ENCODE measurements around the gene MARK4.

MARK4 gene

GRCh38 chr19:45295873-45296272, 44.8 kb downstream of the MARK4 start:
- no peak overlapping the region for H3K4me3 ChIP-seq (ENCODE audit: low read length)
- DNase-seq (ENCODE audit: low read depth), result no peak
- TF ChIP-seq, protein P1, sequence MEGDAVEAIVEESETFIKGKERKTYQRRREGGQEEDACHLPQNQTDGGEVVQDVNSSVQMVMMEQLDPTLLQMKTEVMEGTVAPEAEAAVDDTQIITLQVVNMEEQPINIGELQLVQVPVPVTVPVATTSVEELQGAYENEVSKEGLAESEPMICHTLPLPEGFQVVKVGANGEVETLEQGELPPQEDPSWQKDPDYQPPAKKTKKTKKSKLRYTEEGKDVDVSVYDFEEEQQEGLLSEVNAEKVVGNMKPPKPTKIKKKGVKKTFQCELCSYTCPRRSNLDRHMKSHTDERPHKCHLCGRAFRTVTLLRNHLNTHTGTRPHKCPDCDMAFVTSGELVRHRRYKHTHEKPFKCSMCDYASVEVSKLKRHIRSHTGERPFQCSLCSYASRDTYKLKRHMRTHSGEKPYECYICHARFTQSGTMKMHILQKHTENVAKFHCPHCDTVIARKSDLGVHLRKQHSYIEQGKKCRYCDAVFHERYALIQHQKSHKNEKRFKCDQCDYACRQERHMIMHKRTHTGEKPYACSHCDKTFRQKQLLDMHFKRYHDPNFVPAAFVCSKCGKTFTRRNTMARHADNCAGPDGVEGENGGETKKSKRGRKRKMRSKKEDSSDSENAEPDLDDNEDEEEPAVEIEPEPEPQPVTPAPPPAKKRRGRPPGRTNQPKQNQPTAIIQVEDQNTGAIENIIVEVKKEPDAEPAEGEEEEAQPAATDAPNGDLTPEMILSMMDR (conservative IDR thresholded peaks at IDR 0.05; ENCODE audit: low read depth, low read length), result no peak

GRCh38 chr19:45296355-45296754, 45.3 kb downstream of the MARK4 start:
- TF ChIP-seq, protein P1 (conservative IDR thresholded peaks at IDR 0.05; ENCODE audit: low read depth, low read length), result no peak
- DNase-seq (ENCODE audit: low read depth), result no peak
- H3K4me3 ChIP-seq (ENCODE audit: low read length), result no peak overlapping the region

- TF ChIP-seq, protein P1 (conservative IDR thresholded peaks at IDR 0.05; ENCODE audit: low read depth, low read length), result no peak
- H3K4me3 ChIP-seq (ENCODE audit: low read length), result no peak overlapping the region
- DNase-seq (ENCODE audit: low read depth), result no peak
Measured at GRCh38 chr19:45297674-45298073, 46.6 kb downstream of the MARK4 start.

DNA sequence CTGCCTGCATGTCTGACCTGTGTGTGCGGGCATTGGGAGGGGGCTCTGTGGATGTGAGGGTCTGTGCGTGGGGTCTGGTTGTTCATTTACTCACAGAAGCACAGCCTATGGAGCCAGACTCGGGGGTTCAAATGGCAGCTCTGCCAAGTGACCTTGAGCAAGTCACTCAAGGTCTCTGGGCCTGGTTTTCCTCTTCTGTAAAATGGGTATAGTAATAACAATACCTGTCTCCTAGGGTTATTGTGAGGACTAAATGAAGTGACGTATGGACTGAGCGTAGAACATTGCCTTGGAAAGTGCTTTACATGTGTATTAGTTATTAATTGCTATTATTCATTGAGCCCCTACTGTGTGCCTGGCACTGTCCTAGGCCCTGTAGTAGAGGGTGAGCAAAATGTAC, 47.2 kb downstream of the MARK4 start:
- TF ChIP-seq, protein P1 (conservative IDR thresholded peaks at IDR 0.05; ENCODE audit: low read depth, low read length), result no peak
- no peak for DNase-seq (ENCODE audit: low read depth)
- H3K4me3 ChIP-seq (ENCODE audit: low read length), result no peak overlapping the region

DNA sequence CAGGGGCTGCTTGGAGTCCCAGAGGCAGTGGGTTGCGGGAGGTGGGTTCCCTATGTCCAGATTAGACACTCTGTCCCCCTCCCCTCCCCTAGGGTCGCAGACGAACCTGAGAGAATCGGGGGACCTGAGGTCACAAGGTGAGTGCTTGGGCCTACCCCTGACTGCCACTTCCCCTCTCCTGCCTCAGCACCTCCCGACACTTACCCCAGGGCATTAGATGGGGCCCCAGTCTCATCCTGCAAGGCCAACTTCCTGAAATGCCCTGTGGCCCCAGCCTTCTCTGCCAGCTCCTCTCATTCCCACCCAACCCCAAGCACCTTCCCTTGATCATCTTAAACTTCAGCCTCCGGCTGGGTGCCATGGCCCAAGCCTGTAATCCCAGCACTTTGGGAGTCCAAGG, 48.6 kb downstream of the MARK4 start:
- no peak for DNase-seq (ENCODE audit: low read depth)
- TF ChIP-seq, protein P1 (conservative IDR thresholded peaks at IDR 0.05; ENCODE audit: low read depth, low read length), result no peak

GRCh38 chr19:45302416-45302815, 51.3 kb downstream of the MARK4 start:
- TF ChIP-seq, protein P1 (conservative IDR thresholded peaks at IDR 0.05; ENCODE audit: low read depth, low read length), result no peak
- no peak overlapping the region for H3K4me3 ChIP-seq (ENCODE audit: low read length)
- no peak for DNase-seq (ENCODE audit: low read depth)

More for the DNA sequence above, 48.6 kb downstream of the MARK4 start:
- H3K4me3 ChIP-seq (ENCODE audit: low read length), result no peak overlapping the region

DNA sequence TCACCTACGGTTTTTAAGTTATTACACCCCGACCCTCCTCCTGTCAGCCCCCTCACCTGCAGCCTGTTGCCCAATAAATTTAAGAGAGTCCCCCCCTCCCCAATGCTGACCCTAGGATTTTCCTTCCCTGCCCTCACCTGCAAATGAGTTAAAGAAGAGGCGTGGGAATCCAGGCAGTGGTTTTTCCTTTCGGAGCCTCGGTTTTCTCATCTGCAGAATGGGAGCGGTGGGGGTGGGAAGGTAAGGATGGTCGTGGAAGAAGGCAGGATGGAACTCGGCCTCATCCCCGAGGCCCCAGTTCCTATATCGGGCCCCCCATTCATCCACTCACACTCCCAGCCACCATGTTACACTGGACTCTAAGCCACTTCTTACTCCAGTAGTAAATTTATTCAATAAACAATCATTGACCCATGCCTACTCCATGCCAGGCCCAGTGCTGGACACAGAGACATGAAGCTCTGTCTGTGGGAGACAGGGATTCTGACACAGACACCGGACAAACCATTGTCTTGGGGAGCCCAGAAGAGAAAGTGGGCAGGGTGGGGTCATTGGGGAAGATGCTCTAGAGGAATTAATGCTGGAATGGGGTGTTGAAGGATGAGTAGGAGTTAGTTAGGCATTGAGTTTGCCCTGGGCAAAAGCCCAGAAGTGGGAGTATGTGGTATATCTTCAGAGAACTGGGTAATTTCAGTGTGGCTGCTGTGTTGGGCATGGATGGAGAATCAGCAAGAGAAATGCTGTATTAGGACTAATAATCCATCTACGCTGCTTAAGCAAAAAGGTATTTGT, 52.4 kb downstream of the MARK4 start:
- H3K4me3 ChIP-seq (ENCODE audit: low read length), result no peak overlapping the region
- no peak for DNase-seq (ENCODE audit: low read depth)
- TF ChIP-seq, protein P1 (conservative IDR thresholded peaks at IDR 0.05; ENCODE audit: low read depth, low read length), result no peak

Measured in retinal pigment epithelial cell (primary cell).